Keratinocyte (primary cell): ENCODE results near the gene CDHR2. TPM values are rescaled to one million over a fixed set of nuclear protein-coding genes. Genes with fewer than 3 reads are reported as not detected.

Experiments used
- DNase-seq: peaks from one replicate; pipeline ENCODE4 v3.0.0-alpha.2; 2011; ENCODE audit warnings: low read depth, missing footprints, low spot score
- FAIRE-seq: peaks from 2 replicates; lab custom pipeline; 2011; peaks lifted over from hg19 to GRCh38; lab: Jason Lieb, UNC
- H2AFZ ChIP-seq: 2 replicates; pipeline ENCODE4 v1.6.0; 2012; ENCODE audit warnings: low read length, control low read depth, inconsistent platforms; ENCODE audit not compliant: control insufficient read depth
- H3K27ac ChIP-seq: 2 replicates; pipeline ENCODE4 v1.5.1; 2011; ENCODE audit warnings: low read length; ENCODE audit not compliant: control insufficient read depth, insufficient read depth
- H3K27me3 ChIP-seq: 3 replicates; pipeline ENCODE4 v1.6.0; 2011; ENCODE audit warnings: low read length; ENCODE audit not compliant: control insufficient read depth, insufficient read depth; ENCODE audit errors: extremely low read depth
- H3K36me3 ChIP-seq, 2 experiments: 2 replicates in 1 of 2; 3 replicates in 1 of 2; pipeline ENCODE4 v1.5.1; 2011; ENCODE audit warnings: low read length in 2 of 2, mild to moderate bottlenecking in 1 of 2; ENCODE audit not compliant: control insufficient read depth in 2 of 2, insufficient read depth in 2 of 2; ENCODE audit errors: extremely low read depth in 1 of 2
- H3K4me1 ChIP-seq: 3 replicates; pipeline ENCODE4 v1.5.1; 2011; ENCODE audit warnings: low read length; ENCODE audit not compliant: control insufficient read depth, insufficient read depth; ENCODE audit errors: extremely low read depth
- H3K4me2 ChIP-seq: 3 replicates; pipeline ENCODE4 v1.6.0; 2011; ENCODE audit warnings: low read depth, low read length; ENCODE audit not compliant: control insufficient read depth, insufficient read depth; ENCODE audit errors: extremely low read depth
- H3K4me3 ChIP-seq, 3 experiments: fragments of 200-600 bp in 1 of 3; sonication (generic) in 1 of 3; 2 replicates in 2 of 3; 3 replicates in 1 of 3; pipeline ENCODE4 v1.5.1; 2011 to 2016; ENCODE audit warnings: low read length in 3 of 3, mild to moderate bottlenecking in 3 of 3, control low read depth in 2 of 3, inconsistent platforms in 1 of 3, low read depth in 1 of 3, mixed read lengths in 1 of 3, mixed run types in 1 of 3, moderate library complexity in 1 of 3; ENCODE audit not compliant: control insufficient read depth in 2 of 3, insufficient read depth in 2 of 3; ENCODE audit errors: extremely low read depth in 1 of 3
- H3K79me2 ChIP-seq: 2 replicates; pipeline ENCODE4 v1.6.0; 2012; ENCODE audit warnings: low read length; ENCODE audit not compliant: control insufficient read depth, insufficient read depth
- H3K9ac ChIP-seq: 3 replicates; pipeline ENCODE4 v1.6.0; 2011; ENCODE audit warnings: low read length; ENCODE audit not compliant: control insufficient read depth, insufficient read depth; ENCODE audit errors: extremely low read depth
- H3K9me1 ChIP-seq: 3 replicates; pipeline ENCODE4 v1.6.0; 2011; ENCODE audit warnings: low read length; ENCODE audit not compliant: control insufficient read depth, insufficient read depth; ENCODE audit errors: extremely low read depth
- H3K9me3 ChIP-seq: 2 replicates; pipeline ENCODE4 v1.5.1; 2012; ENCODE audit warnings: low read depth, low read length; ENCODE audit not compliant: control insufficient read depth
- H4K20me1 ChIP-seq: 3 replicates; pipeline ENCODE4 v1.6.0; 2011; ENCODE audit warnings: low read length; ENCODE audit not compliant: control insufficient read depth, insufficient read depth; ENCODE audit errors: extremely low read depth
- EZH2 ChIP-seq: IDR thresholded peaks from one replicate; pipeline ENCODE4 v1.6.1; 2012; ENCODE audit warnings: inconsistent platforms, mild to moderate bottlenecking, low read length, moderate library complexity
- dilution Hi-C: fragments of 300-500 bp; cut with MboI; formaldehyde crosslinking; loops from one replicate; pipeline ENCODE4 v1.7.0; 2020; ENCODE audit warnings: low sequenced_read_pairs; ENCODE audit not compliant: extremely low pct_ligation_motif_present
- polyA plus RNA-seq, 5 experiments: library from polyadenylated mRNA; depleted of rRNA in 3 of 5; stranded (reverse) in 3 of 5; stranded (forward) in 1 of 5; unstranded in 1 of 5; fragments of >200 nt; gene quantifications; 1 replicate in 1 of 5; 2 replicates in 3 of 5; 3 replicates in 1 of 5; pipeline versions ENCODE4 v1.2.1 to v1.2.3, GENCODE V29; 2011 to 2012; ENCODE audit warnings: missing spikeins in 2 of 5, low read depth in 1 of 5, low replicate concordance in 1 of 5
- TF ChIP-seq, protein P1 (sequence below), 3 experiments: IDR thresholded peaks in 1 of 3; conservative IDR thresholded peaks in 1 of 3; optimal IDR thresholded peaks in 1 of 3; 2 replicates in 2 of 3; 3 replicates in 1 of 3; pipeline versions ENCODE3 to v1.5.1; 2011; ENCODE audit warnings: low read length in 3 of 3, mild to moderate bottlenecking in 3 of 3, moderate library complexity in 2 of 3, control low read depth in 1 of 3, inconsistent platforms in 1 of 3; ENCODE audit not compliant: insufficient read depth in 2 of 3; ENCODE audit errors: extremely low read depth in 1 of 3

The CDHR2 gene
- polyA plus RNA-seq, 1 donor (not counting 4 experiments of a cell fraction or from before 2014, with no cell fraction given) = not detected

- Histone ChIP-seq H3K4me2 (no peak overlapping the region), H3K9me3 (no peaks in the 10 kb centered on the region), H3K4me3 (no peak overlapping the region), H3K27me3 (peaks cover 17% of the 10 kb centered on the region), H2AFZ (no peak overlapping the region), H3K36me3 (no peaks in the 10 kb centered on the region), H3K27ac (no peak overlapping the region), H3K79me2 (no peaks in the 10 kb centered on the region), H3K9me1 (no peaks in the 10 kb centered on the region), H3K4me1 (no peaks in the 10 kb centered on the region), H3K9ac (no peak overlapping the region), H4K20me1 (no peaks in the 10 kb centered on the region)
- no peak for FAIRE-seq
- dilution Hi-C loops = no loop called here
- TF ChIP-seq, protein P1, sequence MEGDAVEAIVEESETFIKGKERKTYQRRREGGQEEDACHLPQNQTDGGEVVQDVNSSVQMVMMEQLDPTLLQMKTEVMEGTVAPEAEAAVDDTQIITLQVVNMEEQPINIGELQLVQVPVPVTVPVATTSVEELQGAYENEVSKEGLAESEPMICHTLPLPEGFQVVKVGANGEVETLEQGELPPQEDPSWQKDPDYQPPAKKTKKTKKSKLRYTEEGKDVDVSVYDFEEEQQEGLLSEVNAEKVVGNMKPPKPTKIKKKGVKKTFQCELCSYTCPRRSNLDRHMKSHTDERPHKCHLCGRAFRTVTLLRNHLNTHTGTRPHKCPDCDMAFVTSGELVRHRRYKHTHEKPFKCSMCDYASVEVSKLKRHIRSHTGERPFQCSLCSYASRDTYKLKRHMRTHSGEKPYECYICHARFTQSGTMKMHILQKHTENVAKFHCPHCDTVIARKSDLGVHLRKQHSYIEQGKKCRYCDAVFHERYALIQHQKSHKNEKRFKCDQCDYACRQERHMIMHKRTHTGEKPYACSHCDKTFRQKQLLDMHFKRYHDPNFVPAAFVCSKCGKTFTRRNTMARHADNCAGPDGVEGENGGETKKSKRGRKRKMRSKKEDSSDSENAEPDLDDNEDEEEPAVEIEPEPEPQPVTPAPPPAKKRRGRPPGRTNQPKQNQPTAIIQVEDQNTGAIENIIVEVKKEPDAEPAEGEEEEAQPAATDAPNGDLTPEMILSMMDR (optimal IDR thresholded peaks at IDR 0.05 in 1 of 3, IDR thresholded peaks at IDR 0.05 in 1 of 3, conservative IDR thresholded peaks at IDR 0.05 in 1 of 3; ENCODE audit: extremely low read depth in 1 of 3, insufficient read depth in 2 of 3, low read length in 3 of 3) = no peak
- TF ChIP-seq EZH2 = no peak
- DNase-seq = no peak
These were observed 87.3 kb downstream of the CDHR2 start for GRCh38 chr5:176636426-176636825.

GRCh38 chr5:176637556-176637955 is 88.4 kb downstream of the CDHR2 start:
- Histone ChIP-seq H3K27ac (no peak overlapping the region), H3K4me1 (no peaks in the 10 kb centered on the region), H3K79me2 (no peaks in the 10 kb centered on the region), H3K27me3 (peaks cover 14% of the 10 kb centered on the region), H3K9me3 (no peaks in the 10 kb centered on the region), H3K9ac (no peak overlapping the region), H3K4me3 (no peak overlapping the region), H3K4me2 (no peak overlapping the region), H4K20me1 (no peaks in the 10 kb centered on the region), H3K36me3 (no peaks in the 10 kb centered on the region), H3K9me1 (no peaks in the 10 kb centered on the region), H2AFZ (no peak overlapping the region)
- FAIRE-seq (no peak), DNase-seq (no peak)
- TF ChIP-seq EZH2 = no peak
- TF ChIP-seq, protein P1 (optimal IDR thresholded peaks at IDR 0.05 in 1 of 3, IDR thresholded peaks at IDR 0.05 in 1 of 3, conservative IDR thresholded peaks at IDR 0.05 in 1 of 3; ENCODE audit: extremely low read depth in 1 of 3, insufficient read depth in 2 of 3, low read length in 3 of 3) = no peak
- dilution Hi-C loops = no loop called here
